Keratinocyte (primary cell): Measurements from ENCODE around the gene S100P.

Experiments used
- CTCF ChIP-seq, 3 experiments: IDR thresholded peaks in 1 of 3; conservative IDR thresholded peaks in 1 of 3; optimal IDR thresholded peaks in 1 of 3; 2 replicates in 2 of 3; 3 replicates in 1 of 3; pipeline versions ENCODE3 to v1.5.1; 2011; ENCODE audit warnings: low read length in 3 of 3, mild to moderate bottlenecking in 3 of 3, moderate library complexity in 2 of 3, control low read depth in 1 of 3, inconsistent platforms in 1 of 3; ENCODE audit not compliant: insufficient read depth in 2 of 3; ENCODE audit errors: extremely low read depth in 1 of 3
- EZH2 ChIP-seq: IDR thresholded peaks from one replicate; pipeline ENCODE4 v1.6.1; 2012; ENCODE audit warnings: inconsistent platforms, mild to moderate bottlenecking, low read length, moderate library complexity

DNA sequence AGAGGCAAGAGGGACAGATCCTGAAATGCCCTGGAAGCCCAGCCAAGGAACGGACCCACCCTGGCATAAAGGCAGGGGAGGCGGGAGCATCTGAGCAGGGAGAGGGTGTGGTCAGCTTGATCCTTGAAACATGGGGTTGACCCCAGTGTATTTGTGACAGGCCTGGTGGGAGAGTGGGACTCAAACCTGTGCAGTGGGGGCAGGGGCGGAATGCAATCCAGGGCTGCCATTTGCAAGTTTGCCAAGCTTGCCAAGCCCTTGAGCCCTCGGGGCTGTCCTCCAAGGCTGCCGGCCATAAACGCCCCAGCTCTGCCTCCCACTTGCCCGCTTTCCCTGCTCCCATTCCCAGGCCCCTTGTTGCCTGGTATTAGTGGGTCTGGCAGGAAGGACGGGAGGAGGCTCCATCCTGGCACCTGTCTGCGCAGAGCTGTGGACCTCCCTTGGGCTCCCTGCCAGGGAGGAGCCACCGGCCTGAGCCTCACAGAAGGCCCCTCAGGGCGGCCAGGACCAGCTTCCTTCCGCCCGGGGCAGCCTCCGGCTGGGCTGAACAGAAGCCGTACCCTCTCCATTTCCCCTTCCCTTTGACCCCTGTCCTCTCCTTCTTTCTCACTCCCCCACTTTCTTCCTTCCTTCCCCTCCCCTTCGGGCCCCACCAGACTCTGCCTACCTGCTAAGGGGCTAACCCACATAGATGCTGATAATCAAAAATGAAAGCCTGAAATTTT lies 661 bp downstream of the S100P start:
- TF ChIP-seq CTCF (optimal IDR thresholded peaks at IDR 0.05 in 1 of 3, IDR thresholded peaks at IDR 0.05 in 1 of 3, conservative IDR thresholded peaks at IDR 0.05 in 1 of 3; ENCODE audit: extremely low read depth in 1 of 3, insufficient read depth in 2 of 3, low read length in 3 of 3) = no peak
- TF ChIP-seq EZH2 = no peak
